HepG2 (cell line): Measurements from ENCODE around the gene ADCY6. TPM values are rescaled to one million over a fixed set of nuclear protein-coding genes. Genes with fewer than 3 reads are reported as not detected.

Experiments
- ATAC-seq: fragments of 200-7000 bp; cut with Tn5 transposase; 3 replicates; pipeline ENCODE4 v1.9.1; 2020; ENCODE audit warnings: mild to moderate bottlenecking, moderate library complexity
- BruUV-seq: library from RNA; stranded (reverse); fragments of 400-500 nt; replicated peaks from 2 replicates; lab custom pipeline; 2021; lab: Mats Ljungman, UMichigan
- CTCF ChIA-PET: fragments of 300-600 bp; formaldehyde crosslinking; extraction: SDS; loops from one replicate; lab custom pipeline; 2021; ENCODE audit warnings: low total read pairs, inconsistent platforms, low intra/inter-chr PET ratio; lab: Yijun Ruan, JAX
- POLR2A ChIA-PET: fragments of 350-600 bp; sonication (Branson Sonifier 250); formaldehyde crosslinking; loops from one replicate; lab custom pipeline; 2020; ENCODE audit warnings: antibody characterized with exemption, inconsistent platforms; lab: Yijun Ruan, JAX
- DNase-seq: peaks from one replicate; pipeline ENCODE4 v3.0.0-alpha.2; 2015; ENCODE audit warnings: low spot score
- FAIRE-seq: peaks from 3 replicates; lab custom pipeline; 2011; peaks lifted over from hg19 to GRCh38; lab: Jason Lieb, UNC
- H2AFZ ChIP-seq: one replicate; pipeline ENCODE4 v1.6.1; 2011; ENCODE audit warnings: low read length, inconsistent platforms
- H3K27ac ChIP-seq: fragments of 300-600 bp; 3 replicates; pipeline ENCODE4 v1.8.0; 2011; ENCODE audit warnings: mixed run types, mild to moderate bottlenecking, mixed read lengths, low read length, inconsistent platforms; ENCODE audit not compliant: insufficient read depth; ENCODE audit errors: extremely low read length
- H3K27me3 ChIP-seq, 2 experiments: fragments of 200-600 bp in 1 of 2; 2 replicates in 1 of 2; 3 replicates in 1 of 2; pipeline versions ENCODE4 v1.6.0 to v1.8.0; 2011; ENCODE audit warnings: low read length in 2 of 2, mild to moderate bottlenecking in 2 of 2, moderate library complexity in 2 of 2, inconsistent platforms in 1 of 2; ENCODE audit not compliant: insufficient read depth in 2 of 2, control insufficient read depth in 1 of 2
- H3K36me3 ChIP-seq, 2 experiments: fragments of 200-600 bp in 1 of 2; replicated peaks in 1 of 2; 2 replicates in 1 of 2; 3 replicates in 1 of 2; pipeline versions ENCODE4 v1.5.1 to v1.8.0; 2011; ENCODE audit warnings: low read length in 2 of 2, inconsistent platforms in 1 of 2; ENCODE audit not compliant: insufficient read depth in 2 of 2, control insufficient read depth in 1 of 2
- H3K4me1 ChIP-seq: 2 replicates; pipeline ENCODE4 v1.5.1; 2012; ENCODE audit warnings: low read length, inconsistent platforms; ENCODE audit not compliant: insufficient read depth
- H3K4me2 ChIP-seq: 2 replicates; pipeline ENCODE4 v1.6.0; 2011; ENCODE audit warnings: low read depth, low read length, inconsistent platforms
- H3K4me3 ChIP-seq, 3 experiments: fragments of 200-600 bp in 1 of 3; sonication (generic), shearing (Covaris generic) in 1 of 3; replicated peaks in 1 of 3; 2 replicates each; pipeline ENCODE4 v1.5.1; 2011 to 2016; ENCODE audit warnings: low read length in 3 of 3, inconsistent platforms in 2 of 3, low read depth in 2 of 3, mild to moderate bottlenecking in 2 of 3, control low read depth in 1 of 3, mixed read lengths in 1 of 3; ENCODE audit not compliant: insufficient read depth in 1 of 3
- H3K79me2 ChIP-seq: one replicate; pipeline ENCODE4 v1.6.1; 2011; ENCODE audit warnings: low read length, inconsistent platforms; ENCODE audit not compliant: insufficient read depth
- H3K9ac ChIP-seq: 2 replicates; pipeline ENCODE4 v1.6.0; 2011; ENCODE audit warnings: mild to moderate bottlenecking, low read depth, low read length, inconsistent platforms; ENCODE audit not compliant: insufficient read depth
- H3K9me3 ChIP-seq: 2 replicates; pipeline ENCODE4 v1.5.1; 2012; ENCODE audit warnings: mild to moderate bottlenecking, low read length
- H4K20me1 ChIP-seq: 2 replicates; pipeline ENCODE4 v1.6.0; 2011; ENCODE audit warnings: inconsistent platforms, mild to moderate bottlenecking, low read length, moderate library complexity; ENCODE audit not compliant: insufficient read depth
- ARHGAP35 ChIP-seq: sonication (generic); formaldehyde crosslinking; IDR thresholded peaks from 2 replicates; pipeline ENCODE4 v1.9.0; 2022; ENCODE audit warnings: mild to moderate bottlenecking, inconsistent platforms, moderate library complexity, missing genetic modification reagents, borderline replicate concordance
- CBX1 ChIP-seq: IDR thresholded peaks from one replicate; pipeline ENCODE4 v1.6.1; 2016; ENCODE audit warnings: antibody characterized with exemption, low read depth
- NFATC3 ChIP-seq: sonication (generic); formaldehyde crosslinking; IDR thresholded peaks from 2 replicates; pipeline ENCODE4 v1.5.1; 2020; ENCODE audit warnings: mild to moderate bottlenecking, missing genetic modification reagents
- TAF1 ChIP-seq: sonication (generic); formaldehyde crosslinking; IDR thresholded peaks from 2 replicates; pipeline ENCODE4 v1.4.0; 2020; ENCODE audit warnings: missing genetic modification reagents
- ZNF224 ChIP-seq: sonication (generic); formaldehyde crosslinking; IDR thresholded peaks from 2 replicates; pipeline ENCODE4 v1.5.0; 2020; ENCODE audit warnings: mild to moderate bottlenecking, missing genetic modification reagents
- ZNF547 ChIP-seq: sonication (generic); formaldehyde crosslinking; IDR thresholded peaks from 2 replicates; pipeline ENCODE4 v1.5.1; 2020; ENCODE audit warnings: mild to moderate bottlenecking, missing genetic modification reagents
- WGBS: methylation state at CpG from one replicate; pipeline ENCODE4 v1.1.6; 2017; ENCODE audit warnings: low lambda C conversion rate; 5-methylcytosine and 5-hydroxymethylcytosine counted together
- in situ Hi-C: cut with HindIII; loops from 2 replicates; pipeline ENCODE4 v1.10.0; 2017; ENCODE audit warnings: low pct_unique_long_range_greater_than_20kb; ENCODE audit not compliant: extremely low pct_ligation_motif_present
- intact Hi-C: fragments of 100-400 bp; cut with micrococcal nuclease; formaldehyde crosslinking; loops from one replicate; pipeline ENCODE4 v1.10.0; 2022; ENCODE audit not compliant: unreplicated experiment
- polyA plus RNA-seq, 8 experiments: library from polyadenylated mRNA; depleted of rRNA in 3 of 8; stranded (reverse) in 7 of 8; unstranded in 1 of 8; fragments of >200 nt; fragmentation: Illumina TruSeq in 4 of 8; extraction: Trizol in 4 of 8; gene quantifications; 2 replicates each; pipeline versions ENCODE4 v1.2.1 to v1.2.3, GENCODE V29; 2011 to 2016; ENCODE audit warnings: low read depth in 4 of 8, missing spikeins in 1 of 8, mixed read lengths in 1 of 8; ENCODE audit not compliant: insufficient read depth in 1 of 8
- total RNA-seq, 5 experiments: library from RNA; depleted of rRNA; stranded (reverse); fragments of >200 nt; fragmentation: Illumina TruSeq; extraction: Trizol; gene quantifications; 2 replicates each; pipeline ENCODE4 v1.2.3, GENCODE V29; 2016; ENCODE audit warnings: low read depth in 1 of 5
- TF ChIP-seq, protein P1 (sequence below): sonication (generic); formaldehyde crosslinking; IDR thresholded peaks from 2 replicates; pipeline ENCODE4 v1.5.0; 2020; ENCODE audit warnings: mild to moderate bottlenecking, missing genetic modification reagents, borderline replicate concordance
- TF ChIP-seq, protein P2 (sequence below): sonication (generic); formaldehyde crosslinking; IDR thresholded peaks from 2 replicates; pipeline ENCODE4 v1.4.0; 2020; ENCODE audit warnings: missing genetic modification reagents
- TF ChIP-seq, protein P3 (sequence below): sonication (generic); formaldehyde crosslinking; IDR thresholded peaks from 2 replicates; pipeline ENCODE4 v1.4.0; 2020; ENCODE audit warnings: missing genetic modification reagents
- TF ChIP-seq, protein P4 (sequence below): sonication (generic); formaldehyde crosslinking; IDR thresholded peaks from 2 replicates; pipeline ENCODE4 v1.8.0; 2022; ENCODE audit warnings: missing genetic modification reagents, low read depth, mild to moderate bottlenecking, borderline replicate concordance
- TF ChIP-seq, protein P5 (sequence below): sonication (generic); formaldehyde crosslinking; IDR thresholded peaks from 2 replicates; pipeline ENCODE4 v1.5.0; 2020; ENCODE audit warnings: mild to moderate bottlenecking, missing genetic modification reagents

Gene ADCY6
- total and polyA plus RNA-seq, 2 of the 13 experiments (the other 11 are each of a cell fraction or from before 2014, with no cell fraction given): 10.6 to 11.8 TPM

DNA sequence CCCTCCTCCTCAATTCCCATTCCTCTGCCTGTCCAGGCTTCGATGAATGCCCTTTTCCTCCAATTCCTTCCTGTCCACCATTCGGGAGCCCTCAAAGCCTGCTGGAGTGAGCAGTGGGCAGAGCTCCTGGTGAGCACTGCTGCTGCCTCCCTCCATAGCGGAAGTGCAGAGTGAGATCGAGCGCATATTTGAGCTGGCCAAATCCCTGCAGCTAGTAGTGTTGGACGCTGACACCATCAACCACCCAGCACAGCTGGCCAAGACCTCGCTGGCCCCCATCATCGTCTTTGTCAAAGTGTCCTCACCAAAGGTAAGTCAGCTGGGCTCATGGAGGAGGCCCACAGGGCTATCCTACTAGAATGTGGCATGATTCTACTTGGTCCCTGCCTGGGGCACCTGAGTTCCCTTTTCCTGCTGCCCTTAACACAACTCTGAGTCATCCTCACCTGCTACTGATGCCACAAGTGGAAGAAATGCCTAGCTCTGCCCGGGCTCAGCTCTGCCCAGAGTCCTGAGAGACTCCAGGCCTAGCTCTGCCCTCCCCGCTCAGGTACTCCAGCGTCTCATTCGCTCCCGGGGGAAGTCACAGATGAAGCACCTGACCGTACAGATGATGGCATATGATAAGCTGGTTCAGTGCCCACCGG, 37.4 kb upstream of the ADCY6 start:
- no peaks in the 10 kb centered on the region for H3K79me2 ChIP-seq
- H3K9ac ChIP-seq: no peak overlapping the region
- no peaks in the 10 kb centered on the region; the same call in 1 of the 2 replicates for H4K20me1 ChIP-seq
- no peak overlapping the region for H3K4me2 ChIP-seq
- no peak overlapping the region for H3K27ac ChIP-seq
- no peaks in the 10 kb centered on the region for H3K4me1 ChIP-seq
- H2AFZ ChIP-seq: no peak overlapping the region
- BruUV-seq: no TSS peak
- TF ChIP-seq CBX1 (no peak), ARHGAP35 (CRISPR knock-in tag) (no peak), ZNF547 (CRISPR knock-in tag) (no peak), TAF1 (CRISPR knock-in tag) (no peak), ZNF224 (CRISPR knock-in tag) (no peak), NFATC3 (CRISPR knock-in tag) (no peak)
- TF ChIP-seq, protein P1, sequence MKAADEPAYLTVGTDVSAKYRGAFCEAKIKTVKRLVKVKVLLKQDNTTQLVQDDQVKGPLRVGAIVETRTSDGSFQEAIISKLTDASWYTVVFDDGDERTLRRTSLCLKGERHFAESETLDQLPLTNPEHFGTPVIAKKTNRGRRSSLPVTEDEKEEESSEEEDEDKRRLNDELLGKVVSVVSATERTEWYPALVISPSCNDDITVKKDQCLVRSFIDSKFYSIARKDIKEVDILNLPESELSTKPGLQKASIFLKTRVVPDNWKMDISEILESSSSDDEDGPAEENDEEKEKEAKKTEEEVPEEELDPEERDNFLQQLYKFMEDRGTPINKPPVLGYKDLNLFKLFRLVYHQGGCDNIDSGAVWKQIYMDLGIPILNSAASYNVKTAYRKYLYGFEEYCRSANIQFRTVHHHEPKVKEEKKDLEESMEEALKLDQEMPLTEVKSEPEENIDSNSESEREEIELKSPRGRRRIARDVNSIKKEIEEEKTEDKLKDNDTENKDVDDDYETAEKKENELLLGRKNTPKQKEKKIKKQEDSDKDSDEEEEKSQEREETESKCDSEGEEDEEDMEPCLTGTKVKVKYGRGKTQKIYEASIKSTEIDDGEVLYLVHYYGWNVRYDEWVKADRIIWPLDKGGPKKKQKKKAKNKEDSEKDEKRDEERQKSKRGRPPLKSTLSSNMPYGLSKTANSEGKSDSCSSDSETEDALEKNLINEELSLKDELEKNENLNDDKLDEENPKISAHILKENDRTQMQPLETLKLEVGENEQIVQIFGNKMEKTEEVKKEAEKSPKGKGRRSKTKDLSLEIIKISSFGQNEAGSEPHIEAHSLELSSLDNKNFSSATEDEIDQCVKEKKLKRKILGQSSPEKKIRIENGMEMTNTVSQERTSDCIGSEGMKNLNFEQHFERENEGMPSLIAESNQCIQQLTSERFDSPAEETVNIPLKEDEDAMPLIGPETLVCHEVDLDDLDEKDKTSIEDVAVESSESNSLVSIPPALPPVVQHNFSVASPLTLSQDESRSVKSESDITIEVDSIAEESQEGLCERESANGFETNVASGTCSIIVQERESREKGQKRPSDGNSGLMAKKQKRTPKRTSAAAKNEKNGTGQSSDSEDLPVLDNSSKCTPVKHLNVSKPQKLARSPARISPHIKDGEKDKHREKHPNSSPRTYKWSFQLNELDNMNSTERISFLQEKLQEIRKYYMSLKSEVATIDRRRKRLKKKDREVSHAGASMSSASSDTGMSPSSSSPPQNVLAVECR: no peak
- TF ChIP-seq, protein P2, sequence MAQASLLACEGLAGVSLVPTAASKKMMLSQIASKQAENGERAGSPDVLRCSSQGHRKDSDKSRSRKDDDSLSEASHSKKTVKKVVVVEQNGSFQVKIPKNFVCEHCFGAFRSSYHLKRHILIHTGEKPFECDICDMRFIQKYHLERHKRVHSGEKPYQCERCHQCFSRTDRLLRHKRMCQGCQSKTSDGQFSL: no peak
- TF ChIP-seq, protein P3, sequence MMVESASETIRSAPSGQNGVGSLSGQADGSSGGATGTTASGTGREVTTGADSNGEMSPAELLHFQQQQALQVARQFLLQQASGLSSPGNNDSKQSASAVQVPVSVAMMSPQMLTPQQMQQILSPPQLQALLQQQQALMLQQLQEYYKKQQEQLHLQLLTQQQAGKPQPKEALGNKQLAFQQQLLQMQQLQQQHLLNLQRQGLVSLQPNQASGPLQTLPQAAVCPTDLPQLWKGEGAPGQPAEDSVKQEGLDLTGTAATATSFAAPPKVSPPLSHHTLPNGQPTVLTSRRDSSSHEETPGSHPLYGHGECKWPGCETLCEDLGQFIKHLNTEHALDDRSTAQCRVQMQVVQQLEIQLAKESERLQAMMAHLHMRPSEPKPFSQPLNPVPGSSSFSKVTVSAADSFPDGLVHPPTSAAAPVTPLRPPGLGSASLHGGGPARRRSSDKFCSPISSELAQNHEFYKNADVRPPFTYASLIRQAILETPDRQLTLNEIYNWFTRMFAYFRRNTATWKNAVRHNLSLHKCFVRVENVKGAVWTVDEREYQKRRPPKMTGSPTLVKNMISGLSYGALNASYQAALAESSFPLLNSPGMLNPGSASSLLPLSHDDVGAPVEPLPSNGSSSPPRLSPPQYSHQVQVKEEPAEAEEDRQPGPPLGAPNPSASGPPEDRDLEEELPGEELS (CRISPR knock-in tag): no peak
- TF ChIP-seq, protein P4, sequence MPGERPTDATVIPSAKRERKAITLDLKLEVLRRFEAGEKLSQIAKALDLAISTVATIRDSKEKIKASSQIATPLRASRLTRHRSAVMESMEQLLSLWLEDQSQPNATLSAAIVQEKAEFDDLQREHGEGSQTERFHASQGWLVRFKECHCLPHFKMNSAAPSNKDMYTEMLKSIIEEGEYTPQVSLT (CRISPR knock-in tag): no peak
- TF ChIP-seq, protein P5, sequence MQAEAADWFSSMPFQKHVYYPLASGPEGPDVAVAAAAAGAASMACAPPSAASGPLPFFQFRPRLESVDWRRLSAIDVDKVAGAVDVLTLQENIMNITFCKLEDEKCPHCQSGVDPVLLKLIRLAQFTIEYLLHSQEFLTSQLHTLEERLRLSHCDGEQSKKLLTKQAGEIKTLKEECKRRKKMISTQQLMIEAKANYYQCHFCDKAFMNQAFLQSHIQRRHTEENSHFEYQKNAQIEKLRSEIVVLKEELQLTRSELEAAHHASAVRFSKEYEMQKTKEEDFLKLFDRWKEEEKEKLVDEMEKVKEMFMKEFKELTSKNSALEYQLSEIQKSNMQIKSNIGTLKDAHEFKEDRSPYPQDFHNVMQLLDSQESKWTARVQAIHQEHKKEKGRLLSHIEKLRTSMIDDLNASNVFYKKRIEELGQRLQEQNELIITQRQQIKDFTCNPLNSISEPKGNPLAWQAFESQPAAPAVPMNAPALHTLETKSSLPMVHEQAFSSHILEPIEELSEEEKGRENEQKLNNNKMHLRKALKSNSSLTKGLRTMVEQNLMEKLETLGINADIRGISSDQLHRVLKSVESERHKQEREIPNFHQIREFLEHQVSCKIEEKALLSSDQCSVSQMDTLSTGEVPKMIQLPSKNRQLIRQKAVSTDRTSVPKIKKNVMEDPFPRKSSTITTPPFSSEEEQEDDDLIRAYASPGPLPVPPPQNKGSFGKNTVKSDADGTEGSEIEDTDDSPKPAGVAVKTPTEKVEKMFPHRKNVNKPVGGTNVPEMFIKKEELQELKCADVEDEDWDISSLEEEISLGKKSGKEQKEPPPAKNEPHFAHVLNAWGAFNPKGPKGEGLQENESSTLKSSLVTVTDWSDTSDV (CRISPR knock-in tag): no peak
- H3K4me3 ChIP-seq: no peak overlapping the region
- H3K36me3 ChIP-seq: peaks cover 13 to 20% of the 10 kb centered on the region in 2 experiments
- ATAC-seq (no peak; the same call in 2 of the 3 replicates), DNase-seq (no peak), FAIRE-seq (no peak)
- peaks cover 4 to 44% of the 10 kb centered on the region in 2 experiments; a peak in 4 of 5 replicates for H3K27me3 ChIP-seq
- in situ Hi-C loops (no loop called here), intact Hi-C loops (no loop called here)
- H3K9me3 ChIP-seq: no peaks in the 10 kb centered on the region
- CTCF ChIA-PET: no interaction called here
- POLR2A ChIA-PET: interaction anchor here (1.2 kb wide), 1 partner anchor 11 kb away, joined by 4 read pairs; no protein-coding TSS in a partner anchor
- 53% methylated on average over 10 of the region's 15 CpGs for WGBS
